GM18861 (cell line): ENCODE measurements around the gene CDC34.
A peak's percentile ranks its signal among the peaks of the same experiment; 100 is the strongest.

Source experiments
- ATAC-seq: cut with Tn5 transposase; IDR thresholded peaks from one replicate; pipeline ENCODE4 v1.9.1; 2021; ENCODE audit not compliant: unreplicated experiment

CDC34 gene, protein sequence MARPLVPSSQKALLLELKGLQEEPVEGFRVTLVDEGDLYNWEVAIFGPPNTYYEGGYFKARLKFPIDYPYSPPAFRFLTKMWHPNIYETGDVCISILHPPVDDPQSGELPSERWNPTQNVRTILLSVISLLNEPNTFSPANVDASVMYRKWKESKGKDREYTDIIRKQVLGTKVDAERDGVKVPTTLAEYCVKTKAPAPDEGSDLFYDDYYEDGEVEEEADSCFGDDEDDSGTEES

DNA sequence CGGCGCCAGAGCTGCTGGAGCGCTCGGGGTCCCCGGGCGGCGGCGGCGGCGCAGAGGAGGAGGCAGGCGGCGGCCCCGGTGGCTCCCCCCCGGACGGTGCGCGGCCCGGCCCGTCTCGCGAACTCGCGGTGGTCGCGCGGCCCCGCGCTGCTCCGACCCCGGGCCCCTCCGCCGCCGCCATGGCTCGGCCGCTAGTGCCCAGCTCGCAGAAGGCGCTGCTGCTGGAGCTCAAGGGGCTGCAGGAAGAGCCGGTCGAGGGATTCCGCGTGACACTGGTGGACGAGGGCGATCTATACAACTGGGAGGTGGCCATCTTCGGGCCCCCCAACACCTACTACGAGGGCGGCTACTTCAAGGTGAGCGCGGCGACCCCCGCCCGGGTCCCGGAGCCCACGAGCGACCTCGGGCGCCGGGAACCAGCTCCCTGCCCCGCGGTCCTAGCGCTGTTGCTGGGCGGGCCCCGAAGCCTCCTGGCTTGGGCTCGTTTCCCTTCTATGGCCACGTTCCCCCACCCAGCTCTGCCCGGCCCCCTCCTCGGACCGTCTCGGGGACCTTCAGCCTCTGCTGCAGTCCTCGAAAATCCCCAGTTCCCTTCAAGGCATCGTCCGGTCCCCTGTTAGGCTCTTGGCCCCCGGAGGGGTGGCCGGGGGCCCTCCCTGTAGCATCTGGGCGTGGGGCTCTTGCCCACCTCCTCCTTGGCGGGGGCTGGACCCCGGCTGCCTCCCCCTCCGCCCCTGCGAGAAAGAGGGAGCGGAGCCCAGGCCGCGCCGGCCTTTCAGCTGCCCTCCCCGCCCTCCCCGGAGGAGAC lies at the start of gene CDC34:
Gene CDC34 (plus strand): TSS at position 8 of the 808 bp plus-strand sequence. CDS start 172 bp downstream, at position 180.
- peak; percentile 4 for ATAC-seq

GRCh38 chr19:482186-483041 lies 49.1 kb upstream of the CDC34 start:
- ATAC-seq: no peak

DNA sequence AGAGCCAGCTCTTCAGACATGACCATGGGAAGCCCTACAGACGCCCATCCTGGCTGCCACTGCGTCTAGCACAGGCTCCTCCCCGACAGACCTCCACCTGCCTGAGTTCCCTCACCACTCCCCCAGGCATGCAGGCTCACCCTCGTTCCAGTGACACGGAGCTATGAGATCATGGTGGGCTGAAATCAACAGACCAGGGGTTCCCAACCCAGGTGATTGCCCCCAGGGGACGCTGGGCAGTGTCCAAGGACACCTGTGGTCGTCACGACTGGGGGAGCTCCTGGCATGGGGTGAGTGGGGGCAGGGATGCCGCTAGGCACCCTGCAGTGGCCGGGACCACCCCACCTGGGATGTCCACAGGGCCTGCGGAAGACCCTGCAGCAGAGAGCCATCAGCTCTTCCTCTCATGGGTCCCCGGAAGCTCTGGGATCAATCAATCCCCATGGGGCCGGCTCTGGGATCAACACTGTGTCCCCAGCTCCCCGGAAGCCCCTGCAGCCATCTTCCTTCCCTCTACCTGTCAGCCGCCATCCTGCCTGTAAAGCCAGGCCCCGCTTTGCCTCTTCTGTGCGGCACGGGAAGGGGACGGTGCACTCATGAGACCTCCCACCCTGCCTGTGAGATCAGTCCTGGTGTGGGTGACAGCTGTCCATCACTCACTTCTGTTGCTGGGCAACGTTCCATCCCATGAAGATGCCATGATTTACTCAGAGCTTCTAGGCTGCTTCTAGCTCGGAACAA lies 48.1 kb upstream of the CDC34 start:
- ATAC-seq: no peak

- no peak for ATAC-seq
Measured at GRCh38 chr19:484494-484893, 47.1 kb upstream of the CDC34 start.

DNA sequence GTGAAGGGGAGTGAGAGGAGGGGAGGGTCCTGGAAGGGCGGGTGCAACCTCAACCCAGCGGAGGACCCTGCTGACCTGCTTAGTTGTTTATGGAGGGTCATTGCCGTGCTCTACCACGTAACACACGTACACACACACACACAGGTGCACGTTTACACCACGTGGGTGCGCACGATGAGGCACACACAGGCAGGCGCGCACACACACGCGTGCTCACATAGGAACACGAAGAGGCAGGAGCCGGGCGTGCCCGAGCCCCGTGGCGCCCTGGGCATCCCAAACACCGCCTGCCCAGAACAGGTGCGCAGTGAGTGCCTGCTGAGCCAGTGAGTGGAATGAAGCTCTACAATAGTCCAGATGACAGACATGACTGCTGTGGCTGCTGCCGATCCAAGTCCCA lies 46.5 kb upstream of the CDC34 start:
- no peak for ATAC-seq

DNA sequence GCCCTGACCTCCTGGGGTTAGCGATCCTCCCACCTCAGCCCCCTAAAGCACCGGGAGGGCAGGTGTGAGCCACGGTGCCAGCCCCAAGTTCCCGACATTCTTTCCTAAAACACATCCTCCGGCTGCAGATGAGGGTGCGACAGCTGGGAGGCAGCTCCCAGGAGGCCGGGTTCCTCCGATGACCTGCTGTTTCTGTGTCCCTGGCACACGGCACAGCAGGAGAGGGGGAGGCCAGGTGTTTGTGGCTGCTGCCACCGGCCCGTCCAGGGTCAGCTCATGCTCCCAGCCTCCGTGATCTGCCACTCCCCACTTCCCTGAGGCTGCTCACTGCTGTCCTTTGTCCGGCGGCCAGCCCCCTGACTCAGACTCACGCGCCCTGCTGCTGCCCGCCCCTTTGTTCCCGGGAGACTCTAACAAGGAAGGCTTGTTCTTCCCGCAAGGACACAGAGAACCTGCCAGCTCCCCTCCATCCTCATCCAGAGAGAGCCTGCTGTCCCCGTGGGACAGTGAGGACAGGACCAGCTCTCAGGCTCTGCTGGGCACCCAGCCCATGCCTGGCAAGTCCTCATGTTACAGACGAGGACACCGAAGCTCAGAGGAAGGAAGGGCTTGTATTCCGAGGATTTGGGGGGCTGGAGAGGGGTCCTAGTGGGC lies 45.9 kb upstream of the CDC34 start:
- ATAC-seq: no peak

- ATAC-seq: peak; percentile 67
Measured at GRCh38 chr19:488505-489417, 42.8 kb upstream of the CDC34 start.

DNA sequence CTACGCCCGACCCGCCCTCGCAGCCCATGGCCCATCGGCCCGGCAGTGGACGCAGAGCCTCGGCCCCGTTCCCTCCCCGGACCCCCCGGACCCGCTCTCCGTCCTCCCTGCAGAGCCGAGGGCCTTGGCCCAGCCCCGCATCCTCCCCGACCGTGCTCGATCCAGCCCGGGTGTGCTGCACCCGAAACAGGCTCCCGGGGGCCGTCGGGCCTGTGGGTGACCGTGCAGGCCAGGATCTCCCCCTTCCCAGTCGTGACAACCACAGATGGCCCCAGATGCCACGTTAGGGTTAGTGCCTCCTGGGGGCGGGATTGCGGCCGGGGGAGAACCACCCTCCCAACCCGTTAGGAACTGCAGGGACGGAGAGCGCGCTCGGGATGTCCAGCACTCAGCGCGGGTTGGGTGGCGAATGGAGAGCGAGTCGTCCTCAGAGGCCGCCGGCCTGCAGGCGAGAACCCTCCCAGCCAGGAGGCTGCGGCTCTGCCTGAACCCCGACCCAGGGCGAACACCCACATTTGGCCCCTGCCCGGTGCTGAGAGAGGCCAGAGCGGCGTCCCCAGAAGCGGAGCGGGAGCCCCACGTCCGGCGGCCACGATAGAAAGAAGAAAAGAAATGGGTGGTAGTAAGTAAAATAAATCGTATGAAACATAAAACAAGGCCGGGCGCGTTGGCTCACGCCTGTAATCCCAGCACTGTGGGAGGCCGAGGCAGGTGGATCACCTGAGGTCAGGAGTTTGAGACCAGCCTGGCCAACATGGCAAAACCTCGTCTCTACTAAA lies 42.0 kb upstream of the CDC34 start:
- ATAC-seq: no peak

DNA sequence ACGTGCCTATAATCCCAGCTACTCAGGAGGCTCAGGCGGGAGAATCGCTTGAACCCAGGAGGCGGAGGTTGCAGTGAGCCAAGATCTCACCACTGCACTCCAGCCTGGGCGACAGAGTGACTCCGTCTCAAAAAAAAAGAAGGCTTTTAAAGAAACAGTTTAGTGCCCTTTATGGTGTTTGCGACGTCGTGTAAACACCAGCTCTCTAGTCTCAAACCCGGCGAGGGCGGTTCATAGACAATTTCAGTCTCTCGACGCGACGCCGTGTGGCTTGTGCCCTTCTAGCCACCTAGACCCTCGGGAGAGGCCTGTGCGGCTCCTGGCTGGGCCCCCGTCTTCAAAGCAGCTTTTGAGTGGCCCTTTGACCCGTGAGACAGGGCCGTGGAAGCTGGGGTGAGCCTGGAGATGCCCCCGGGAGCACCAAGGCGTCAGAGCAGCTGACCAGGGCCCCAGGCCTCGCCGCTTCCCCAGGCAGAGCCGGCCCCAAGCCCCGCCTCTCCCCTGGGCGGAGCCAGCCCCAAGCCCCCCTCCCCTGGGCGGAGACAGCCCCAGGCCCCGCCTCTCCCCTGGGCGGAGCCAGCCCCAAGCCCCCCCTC lies 40.3 kb upstream of the CDC34 start:
- ATAC-seq: no peak

GRCh38 chr19:492091-492531 lies 39.4 kb upstream of the CDC34 start:
- ATAC-seq: no peak

DNA sequence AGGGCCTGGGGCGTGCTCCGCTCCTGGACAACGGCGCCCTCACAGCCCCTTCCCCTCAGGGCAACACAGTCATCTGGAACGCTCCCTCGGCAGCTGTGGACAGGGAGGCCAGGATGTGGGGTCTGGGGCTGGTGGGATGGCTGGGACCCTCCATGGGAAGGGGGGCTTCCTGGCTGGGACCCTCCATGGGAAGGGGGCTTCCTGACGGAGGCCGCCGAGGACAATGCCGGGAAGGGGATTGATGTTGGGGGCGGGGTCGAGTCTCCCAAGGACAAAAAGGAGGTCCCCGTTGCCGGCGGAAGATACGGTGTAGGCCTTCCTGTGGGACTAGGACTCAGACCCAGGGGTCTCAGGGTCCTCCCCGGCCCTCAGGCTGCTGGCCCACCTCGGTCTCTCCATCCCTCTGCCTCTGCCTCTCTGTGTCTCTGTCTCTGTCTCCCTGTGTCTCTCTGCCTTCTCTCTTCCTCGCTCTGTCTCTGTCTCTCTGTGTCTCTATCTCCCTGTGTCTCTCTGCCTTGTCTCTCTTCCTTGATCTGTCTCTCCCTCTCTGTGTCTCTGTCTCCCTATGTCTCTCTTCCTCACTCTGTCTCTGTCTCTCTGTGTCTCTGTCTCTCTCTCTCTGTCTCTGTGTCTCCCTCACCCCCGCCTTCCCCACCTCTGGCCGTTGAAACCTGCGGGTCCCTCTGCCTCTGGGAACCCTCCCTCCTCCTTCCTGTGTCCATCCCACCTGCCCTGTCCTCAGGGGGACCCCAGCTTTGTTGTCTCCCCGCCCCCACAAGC lies 38.0 kb upstream of the CDC34 start:
- ATAC-seq: no peak

DNA sequence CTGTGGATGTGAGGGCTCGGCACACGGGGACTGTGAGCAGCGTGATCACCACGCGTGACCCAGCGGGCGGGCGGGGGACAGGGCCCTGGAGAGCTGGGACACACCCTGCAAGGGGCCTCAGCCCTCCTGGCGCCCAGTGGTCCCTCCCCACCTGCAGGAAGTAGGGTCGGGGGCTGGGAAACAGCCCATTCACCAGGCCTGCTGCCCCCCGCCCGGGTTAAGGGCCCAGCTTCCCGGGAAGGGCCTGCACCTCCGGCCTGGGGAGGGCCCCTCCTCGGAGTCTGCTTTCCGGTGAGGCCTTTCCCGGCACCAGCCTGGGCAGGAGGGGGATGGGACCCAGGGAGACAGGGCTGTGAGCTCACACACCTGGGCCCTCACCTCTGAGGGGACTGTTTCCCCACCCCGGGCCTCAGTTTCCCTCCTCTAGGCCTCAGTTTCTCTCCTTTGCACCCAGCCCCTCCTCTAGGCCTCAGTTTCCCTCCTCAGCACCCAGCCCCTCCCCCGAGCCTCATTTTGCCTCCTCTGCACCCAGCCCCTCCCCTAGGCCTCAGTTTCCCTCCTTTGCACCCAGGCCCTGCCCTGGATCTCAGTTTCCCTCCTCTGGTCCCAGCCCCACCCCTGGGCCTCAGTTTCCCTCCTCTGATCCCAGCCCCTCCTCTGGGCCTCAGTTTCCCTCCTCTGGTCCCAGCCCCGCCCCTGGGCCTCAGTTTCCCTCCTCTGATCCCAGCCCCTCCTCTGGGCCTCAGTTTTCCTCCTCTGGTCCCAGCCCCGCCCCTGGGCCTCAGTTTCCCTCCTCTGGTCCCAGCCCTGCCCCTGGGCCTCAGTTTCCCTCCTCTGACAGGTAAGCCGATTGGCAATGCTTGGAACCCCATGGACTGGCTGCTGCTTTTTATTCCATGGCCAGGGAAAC lies 37.1 kb upstream of the CDC34 start:
- ATAC-seq: no peak

- no peak for ATAC-seq
Measured at GRCh38 chr19:495081-495401, 36.5 kb upstream of the CDC34 start.

GRCh38 chr19:495402-496111 lies 36.0 kb upstream of the CDC34 start:
- ATAC-seq: no peak

DNA sequence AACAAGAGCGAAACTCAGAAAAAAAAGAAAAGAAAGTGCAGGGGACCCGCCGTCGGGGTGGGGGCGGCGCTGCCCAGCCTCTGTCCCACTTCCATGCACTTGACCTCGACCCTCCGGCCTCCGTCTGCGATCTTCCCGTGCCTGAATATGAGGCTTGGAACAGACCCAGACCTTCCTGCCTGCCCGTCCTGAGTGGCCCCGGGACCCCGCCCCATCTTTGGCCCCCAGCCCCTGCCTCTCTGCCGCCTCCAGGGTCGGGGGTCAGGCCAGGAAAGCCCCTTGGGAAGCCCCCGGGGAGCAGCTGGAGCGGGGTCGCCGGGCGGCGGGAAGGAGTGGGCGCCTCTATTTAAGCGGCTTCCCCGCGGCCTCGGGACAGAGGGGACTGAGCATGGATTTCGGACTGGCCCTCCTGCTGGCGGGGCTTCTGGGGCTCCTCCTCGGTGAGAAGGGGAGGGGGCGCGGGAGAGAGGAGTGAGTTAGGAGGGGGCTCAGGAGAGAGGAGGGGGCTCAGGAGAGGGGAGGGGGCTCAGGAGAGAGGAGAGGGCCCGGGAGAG lies 35.4 kb upstream of the CDC34 start, which contains the start of gene MADCAM1:
Gene MADCAM1 (plus strand): TSS at position 375 of the 554 bp plus-strand sequence. CDS start 14 bp downstream, at position 389.
- ATAC-seq: no peak
